WTC11 (cell line): Measurements from ENCODE around the gene ASIC2. TPM values are rescaled to one million over a fixed set of nuclear protein-coding genes. Genes with fewer than 3 reads are reported as not detected.

Experiments used
- ATAC-seq: fragments of 200-7000 bp; cut with Tn5 transposase; 2 replicates; pipeline ENCODE4 v1.10.0; 2021; ENCODE audit warnings: mild to moderate bottlenecking, moderate library complexity
- CTCF ChIA-PET: fragments of 300-600 bp; sonication (Branson Sonifier 250); formaldehyde crosslinking; loops from one replicate; lab custom pipeline; 2021; ENCODE audit warnings: antibody characterized with exemption; lab: Charles Lee
- POLR2A ChIA-PET: fragments of 350-600 bp; sonication (Branson Sonifier 250); formaldehyde crosslinking; loops from one replicate; lab custom pipeline; 2021; ENCODE audit warnings: antibody characterized with exemption; lab: Charles Lee
- DNase-seq: peaks from one replicate; pipeline ENCODE4 v3.0.0; 2021; ENCODE audit warnings: low spot score
- H3K27ac Mint-ChIP-seq: 2 replicates; pipeline ENCODE4 v1.8.0; 2021; ENCODE audit warnings: mixed read lengths
- H3K27me3 Mint-ChIP-seq: 2 replicates; pipeline ENCODE4 v1.8.0; 2021; ENCODE audit warnings: low read depth, mild to moderate bottlenecking, moderate library complexity, mixed read lengths
- H3K36me3 Mint-ChIP-seq: 2 replicates; pipeline ENCODE4 v1.8.0; 2021; ENCODE audit warnings: mixed read lengths
- H3K4me1 Mint-ChIP-seq: 2 replicates; pipeline ENCODE4 v1.8.0; 2022; ENCODE audit warnings: mixed read lengths
- H3K4me3 Mint-ChIP-seq: 2 replicates; pipeline ENCODE4 v1.8.0; 2021; ENCODE audit warnings: mild to moderate bottlenecking, moderate library complexity, mixed read lengths
- H3K9me3 Mint-ChIP-seq: 2 replicates; pipeline ENCODE4 v1.8.0; 2021; ENCODE audit warnings: mixed read lengths
- AFF4 ChIP-seq: sonication (generic); formaldehyde crosslinking; IDR thresholded peaks from 2 replicates; pipeline ENCODE4 v1.8.1; 2023; ENCODE audit warnings: mild to moderate bottlenecking, missing genetic modification reagents, borderline replicate concordance
- AR ChIP-seq: fragments of 250-450 bp; sonication (Bioruptor Pico); IDR thresholded peaks from 2 replicates; pipeline ENCODE4 v1.9.0; 2021; ENCODE audit warnings: mild to moderate bottlenecking
- ARID4B ChIP-seq: sonication (generic); formaldehyde crosslinking; IDR thresholded peaks from 2 replicates; pipeline ENCODE4 v1.8.0; 2023; ENCODE audit warnings: missing genetic modification reagents, mild to moderate bottlenecking, borderline replicate concordance
- E2F1 ChIP-seq: sonication (generic); formaldehyde crosslinking; IDR thresholded peaks from 2 replicates; pipeline ENCODE4 v1.8.0; 2022; ENCODE audit warnings: mild to moderate bottlenecking, missing genetic modification reagents
- FOXP4 ChIP-seq: sonication (generic); formaldehyde crosslinking; IDR thresholded peaks from 2 replicates; pipeline ENCODE4 v1.8.0; 2022; ENCODE audit warnings: mild to moderate bottlenecking, missing genetic modification reagents
- HMGA2 ChIP-seq: fragments of 250-450 bp; sonication (Bioruptor Pico); IDR thresholded peaks from 2 replicates; pipeline ENCODE4 v1.4.0; 2021; ENCODE audit warnings: mild to moderate bottlenecking, moderate library complexity
- MAX ChIP-seq: sonication (generic); formaldehyde crosslinking; IDR thresholded peaks from 2 replicates; pipeline ENCODE4 v1.8.0; 2022; ENCODE audit warnings: mild to moderate bottlenecking, missing genetic modification reagents
- NFATC4 ChIP-seq: fragments of 250-450 bp; sonication (Bioruptor Pico); IDR thresholded peaks from 2 replicates; pipeline ENCODE4 v1.9.0; 2021; ENCODE audit warnings: mild to moderate bottlenecking
- NR2C2 ChIP-seq: sonication (generic); formaldehyde crosslinking; IDR thresholded peaks from 2 replicates; pipeline ENCODE4 v1.8.0; 2022; ENCODE audit warnings: mild to moderate bottlenecking, missing genetic modification reagents
- SP1 ChIP-seq: sonication (generic); formaldehyde crosslinking; conservative IDR thresholded peaks from 2 replicates; pipeline ENCODE4 v1.8.1; 2022; ENCODE audit warnings: missing genetic modification reagents
- ZNF532 ChIP-seq: fragments of 250-450 bp; sonication (Bioruptor Pico); IDR thresholded peaks from 2 replicates; pipeline ENCODE4 v1.9.0; 2021; ENCODE audit warnings: mild to moderate bottlenecking, borderline replicate concordance
- ZSCAN18 ChIP-seq: fragments of 250-450 bp; sonication (Bioruptor Pico); IDR thresholded peaks from 2 replicates; pipeline ENCODE4 v2.1.2; 2022; ENCODE audit warnings: mild to moderate bottlenecking, moderate library complexity
- total RNA-seq: library from RNA; stranded (reverse); gene quantifications from 3 replicates; pipeline ENCODE4 v1.2.3, GENCODE V29; 2021

ASIC2 gene
- total RNA-seq, 1 experiment from 2014 or later = 2.7 TPM

GRCh38 chr17:33294994-33295393 lies 1.9 kb upstream of the ASIC2 start:
- Mint-ChIP-seq H3K27ac (no peak overlapping the region), H3K4me1 (peaks cover 9% of the 10 kb centered on the region), H3K27me3 (peaks cover 83% of the 10 kb centered on the region), H3K36me3 (no peaks in the 10 kb centered on the region), H3K4me3 (no peak overlapping the region), H3K9me3 (peaks cover 10% of the 10 kb centered on the region)
- CTCF ChIA-PET = interaction anchor here (1.2 to 1.3 kb wide), 3 partner anchors 40 to 356 kb away, joined by 3 to 4 read pairs (median 3); no protein-coding TSS in a partner anchor
- POLR2A ChIA-PET = no interaction called here
- DNase-seq = no peak
- TF ChIP-seq HMGA2 (CRISPR knock-in tag) (no peak), SP1 (CRISPR knock-in tag) (no peak), AR (CRISPR knock-in tag) (no peak), AFF4 (CRISPR knock-in tag) (no peak), E2F1 (CRISPR knock-in tag) (no peak), FOXP4 (CRISPR knock-in tag) (no peak), NFATC4 (CRISPR knock-in tag) (no peak), ZSCAN18 (CRISPR knock-in tag) (no peak), MAX (CRISPR knock-in tag) (no peak), ARID4B (no peak), ZNF532 (CRISPR knock-in tag) (no peak), NR2C2 (CRISPR knock-in tag) (no peak)
- ATAC-seq = no peak
